Activated naive CD8-positive, alpha-beta T cell (primary cell): ENCODE data around the gene EFNB2.

Source experiments
- H3K27ac Mint-ChIP-seq: one replicate; pipeline ENCODE4 v1.8.0; 2021; ENCODE audit warnings: mixed read lengths
- H3K27me3 Mint-ChIP-seq: one replicate; pipeline ENCODE4 v1.8.0; 2021; ENCODE audit warnings: mixed read lengths
- H3K36me3 Mint-ChIP-seq: one replicate; pipeline ENCODE4 v1.8.0; 2021; ENCODE audit warnings: mixed read lengths
- H3K4me1 Mint-ChIP-seq: one replicate; pipeline ENCODE4 v1.8.0; 2021; ENCODE audit warnings: low read depth, mixed read lengths
- H3K4me3 Mint-ChIP-seq: one replicate; pipeline ENCODE4 v1.8.0; 2021; ENCODE audit warnings: mild to moderate bottlenecking, mixed read lengths
- H3K9me3 Mint-ChIP-seq: one replicate; pipeline ENCODE4 v1.8.0; 2021; ENCODE audit warnings: low read depth, mixed read lengths

EFNB2 gene

GRCh38 chr13:106561551-106562170 is 26.2 kb upstream of the EFNB2 start:
- H3K36me3 Mint-ChIP-seq = peaks cover 8% of the 10 kb centered on the region
- H3K27me3 Mint-ChIP-seq = no peaks in the 10 kb centered on the region
- H3K4me1 Mint-ChIP-seq = peaks cover 72% of the 10 kb centered on the region
- peak overlapping the region; percentile 47 for H3K27ac Mint-ChIP-seq
- H3K9me3 Mint-ChIP-seq = no peaks in the 10 kb centered on the region
- H3K4me3 Mint-ChIP-seq = peak overlapping the region; percentile 64

- no peaks in the 10 kb centered on the region for H3K27me3 Mint-ChIP-seq
- H3K4me3 Mint-ChIP-seq = peak overlapping the region; percentile 34
- H3K4me1 Mint-ChIP-seq = peaks cover 67% of the 10 kb centered on the region
- H3K27ac Mint-ChIP-seq = peak overlapping the region; percentile 47
- H3K36me3 Mint-ChIP-seq = peaks cover 8% of the 10 kb centered on the region
- H3K9me3 Mint-ChIP-seq = no peaks in the 10 kb centered on the region
Measured at GRCh38 chr13:106560821-106561220, 25.4 kb upstream of the EFNB2 start.

GRCh38 chr13:106558527-106558926 is 23.1 kb upstream of the EFNB2 start:
- Mint-ChIP-seq H3K27me3 (no peaks in the 10 kb centered on the region), H3K36me3 (peaks cover 10% of the 10 kb centered on the region), H3K4me1 (peaks cover 60% of the 10 kb centered on the region), H3K9me3 (no peaks in the 10 kb centered on the region), H3K27ac (no peak overlapping the region), H3K4me3 (no peak overlapping the region)

GRCh38 chr13:106555631-106556328 is 20.3 kb upstream of the EFNB2 start:
- Mint-ChIP-seq H3K27me3 (no peaks in the 10 kb centered on the region), H3K4me3 (no peak overlapping the region), H3K4me1 (peaks cover 52% of the 10 kb centered on the region), H3K9me3 (no peaks in the 10 kb centered on the region), H3K27ac (no peak overlapping the region), H3K36me3 (peaks cover 14% of the 10 kb centered on the region)

- Mint-ChIP-seq H3K4me3 (no peak overlapping the region), H3K36me3 (peaks cover 6% of the 10 kb centered on the region), H3K27ac (peak overlapping the region; percentile 67), H3K4me1 (peaks cover 39% of the 10 kb centered on the region), H3K9me3 (no peaks in the 10 kb centered on the region), H3K27me3 (no peaks in the 10 kb centered on the region)
Measured at GRCh38 chr13:106551751-106552150, 16.3 kb upstream of the EFNB2 start.

- Mint-ChIP-seq H3K4me1 (peaks cover 38% of the 10 kb centered on the region), H3K4me3 (no peak overlapping the region), H3K36me3 (peaks cover 6% of the 10 kb centered on the region), H3K9me3 (no peaks in the 10 kb centered on the region), H3K27me3 (no peaks in the 10 kb centered on the region), H3K27ac (peak overlapping the region; percentile 67)
Measured at GRCh38 chr13:106551350-106551749, 15.9 kb upstream of the EFNB2 start.

- H3K36me3 Mint-ChIP-seq = peaks cover 6% of the 10 kb centered on the region
- H3K27me3 Mint-ChIP-seq = no peaks in the 10 kb centered on the region
- peak overlapping the region; percentile 25 for H3K27ac Mint-ChIP-seq
- H3K9me3 Mint-ChIP-seq = no peaks in the 10 kb centered on the region
- H3K4me1 Mint-ChIP-seq = peaks cover 35% of the 10 kb centered on the region
- H3K4me3 Mint-ChIP-seq = no peak overlapping the region
Measured at GRCh38 chr13:106550570-106551135, 15.2 kb upstream of the EFNB2 start.

GRCh38 chr13:106548064-106548696 is 12.7 kb upstream of the EFNB2 start:
- Mint-ChIP-seq H3K36me3 (peaks cover 4% of the 10 kb centered on the region), H3K27ac (no peak overlapping the region), H3K4me1 (peaks cover 20% of the 10 kb centered on the region), H3K4me3 (no peak overlapping the region), H3K9me3 (no peaks in the 10 kb centered on the region), H3K27me3 (no peaks in the 10 kb centered on the region)

- Mint-ChIP-seq H3K27me3 (no peaks in the 10 kb centered on the region), H3K9me3 (no peaks in the 10 kb centered on the region), H3K27ac (no peak overlapping the region), H3K36me3 (no peaks in the 10 kb centered on the region), H3K4me1 (peaks cover under 1% of the 10 kb centered on the region), H3K4me3 (no peak overlapping the region)
Measured at GRCh38 chr13:106541826-106542225, 6.4 kb upstream of the EFNB2 start.

- H3K4me1 Mint-ChIP-seq = peaks cover 7% of the 10 kb centered on the region
- H3K36me3 Mint-ChIP-seq = no peaks in the 10 kb centered on the region
- no peak overlapping the region for H3K27ac Mint-ChIP-seq
- no peak overlapping the region for H3K4me3 Mint-ChIP-seq
- no peaks in the 10 kb centered on the region for H3K27me3 Mint-ChIP-seq
- no peaks in the 10 kb centered on the region for H3K9me3 Mint-ChIP-seq
Measured at GRCh38 chr13:106540613-106541012, 5.2 kb upstream of the EFNB2 start.

GRCh38 chr13:106537521-106537920 is 2.1 kb upstream of the EFNB2 start:
- no peaks in the 10 kb centered on the region for H3K9me3 Mint-ChIP-seq
- no peak overlapping the region for H3K27ac Mint-ChIP-seq
- peaks cover 9% of the 10 kb centered on the region for H3K27me3 Mint-ChIP-seq
- no peaks in the 10 kb centered on the region for H3K36me3 Mint-ChIP-seq
- no peak overlapping the region for H3K4me3 Mint-ChIP-seq
- peaks cover 19% of the 10 kb centered on the region for H3K4me1 Mint-ChIP-seq

- Mint-ChIP-seq H3K27ac (peak overlapping the region; percentile 70), H3K36me3 (no peaks in the 10 kb centered on the region), H3K27me3 (peaks cover 14% of the 10 kb centered on the region), H3K4me3 (peak overlapping the region; percentile 93), H3K9me3 (no peaks in the 10 kb centered on the region), H3K4me1 (peaks cover 19% of the 10 kb centered on the region)
Measured at GRCh38 chr13:106536244-106537034, 977 bp upstream of the EFNB2 start.

- no peak overlapping the region for H3K27ac Mint-ChIP-seq
- H3K27me3 Mint-ChIP-seq = peaks cover 18% of the 10 kb centered on the region
- H3K4me3 Mint-ChIP-seq = peak overlapping the region; percentile 84
- H3K9me3 Mint-ChIP-seq = no peaks in the 10 kb centered on the region
- H3K36me3 Mint-ChIP-seq = no peaks in the 10 kb centered on the region
- H3K4me1 Mint-ChIP-seq = peaks cover 19% of the 10 kb centered on the region
Measured at GRCh38 chr13:106534639-106535551, 567 bp downstream of the EFNB2 start.
